NCI-H2107 treated with DMSO at 0.1 percent for 48 hours (cell line): ENCODE results near the gene CCT8L2.
"Not testable (repeated sequence)": the region's sequence is repeated elsewhere in the genome, so short reads cannot be mapped to it uniquely, and the experiment has no call there.

Experiments used
- DNase-seq: peaks from one replicate; lab custom pipeline; 2025; ENCODE audit not compliant: unreplicated experiment; lab: John Stamatoyannopoulos, UW

CCT8L2 gene, protein sequence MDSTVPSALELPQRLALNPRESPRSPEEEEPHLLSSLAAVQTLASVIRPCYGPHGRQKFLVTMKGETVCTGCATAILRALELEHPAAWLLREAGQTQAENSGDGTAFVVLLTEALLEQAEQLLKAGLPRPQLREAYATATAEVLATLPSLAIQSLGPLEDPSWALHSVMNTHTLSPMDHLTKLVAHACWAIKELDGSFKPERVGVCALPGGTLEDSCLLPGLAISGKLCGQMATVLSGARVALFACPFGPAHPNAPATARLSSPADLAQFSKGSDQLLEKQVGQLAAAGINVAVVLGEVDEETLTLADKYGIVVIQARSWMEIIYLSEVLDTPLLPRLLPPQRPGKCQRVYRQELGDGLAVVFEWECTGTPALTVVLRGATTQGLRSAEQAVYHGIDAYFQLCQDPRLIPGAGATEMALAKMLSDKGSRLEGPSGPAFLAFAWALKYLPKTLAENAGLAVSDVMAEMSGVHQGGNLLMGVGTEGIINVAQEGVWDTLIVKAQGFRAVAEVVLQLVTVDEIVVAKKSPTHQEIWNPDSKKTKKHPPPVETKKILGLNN

GRCh38 chr22:16592710-16593109 is at the start of gene CCT8L2:
CCT8L2 (minus strand) TSS chr22:16592810; CDS start chr22:16592550, 260 bp downstream.
- not testable (repeated sequence) for DNase-seq

GRCh38 chr22:16635442-16635841 is 42.8 kb upstream of the CCT8L2 start:
- DNase-seq, result not testable (repeated sequence)

GRCh38 chr22:16634092-16634491 is 41.5 kb upstream of the CCT8L2 start:
- DNase-seq, result not testable (repeated sequence)

DNA sequence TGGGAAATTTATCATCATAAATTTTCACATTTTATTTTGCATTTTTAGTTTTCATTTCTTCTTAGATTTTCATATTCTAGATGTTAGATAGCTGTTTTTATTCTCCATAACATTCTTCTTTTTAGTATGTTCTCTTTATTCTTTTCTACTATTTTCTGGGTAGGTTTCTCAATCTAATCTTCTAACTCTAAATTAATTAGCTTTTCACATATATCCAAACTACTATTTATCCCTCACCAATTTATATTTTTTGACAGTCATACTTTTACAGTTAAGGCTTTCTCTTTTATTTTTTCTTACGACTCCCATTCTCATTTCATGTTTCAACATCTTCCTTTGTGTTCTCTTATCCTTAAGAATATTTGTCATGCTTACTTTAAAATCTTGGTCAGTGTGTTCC is 35.9 kb upstream of the CCT8L2 start:
- DNase-seq, result not testable (repeated sequence)

- not testable (repeated sequence) for DNase-seq
Observed at GRCh38 chr22:16625018-16625417, 32.4 kb upstream of the CCT8L2 start.

DNA sequence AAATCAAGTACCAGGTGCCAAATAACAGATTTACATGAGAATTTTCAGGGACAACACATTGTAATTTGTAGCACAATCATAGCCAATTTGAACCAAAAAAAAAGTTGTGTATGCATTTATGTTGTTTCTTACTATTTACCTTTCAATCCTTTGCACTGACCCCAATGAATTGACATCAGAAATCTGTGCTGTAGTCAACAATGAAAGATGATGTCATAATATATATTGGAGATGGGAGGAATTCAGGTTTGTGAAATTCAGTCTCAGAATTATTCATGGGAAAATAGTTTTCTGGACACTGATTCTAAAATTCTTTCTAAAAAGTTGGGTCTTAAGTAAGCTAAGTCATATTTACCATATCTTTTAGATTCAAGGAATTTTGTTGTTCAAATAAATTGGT is 31.0 kb upstream of the CCT8L2 start:
- not testable (repeated sequence) for DNase-seq

GRCh38 chr22:16617516-16617915 is 24.9 kb upstream of the CCT8L2 start:
- not testable (repeated sequence) for DNase-seq

DNA sequence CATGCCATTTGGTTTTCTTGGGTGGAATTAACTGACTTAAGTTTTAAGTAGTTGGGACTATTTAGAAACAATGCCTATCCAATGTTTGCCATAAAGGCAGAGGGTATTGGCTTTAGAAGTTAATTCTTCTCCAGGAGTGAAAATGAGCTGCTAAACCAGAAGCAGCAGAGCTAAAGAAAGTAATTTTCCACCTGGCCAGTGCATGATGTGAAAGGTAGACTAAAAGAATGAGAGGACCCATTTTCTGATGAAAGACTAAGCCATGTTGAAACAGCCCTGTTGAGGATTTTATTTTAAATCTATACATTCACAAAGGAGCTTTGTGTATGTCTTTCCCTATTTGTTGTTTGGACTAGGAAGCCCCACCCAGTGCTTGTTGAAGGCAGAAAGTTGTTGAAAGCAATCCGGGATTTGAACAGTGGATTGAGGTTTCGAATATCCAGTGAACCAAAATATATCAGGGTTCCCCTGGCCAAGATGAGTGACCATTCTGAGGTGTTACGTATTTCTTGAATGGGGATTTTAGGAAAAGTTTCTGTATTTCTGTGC is 23.9 kb upstream of the CCT8L2 start:
- not testable (repeated sequence) for DNase-seq

DNA sequence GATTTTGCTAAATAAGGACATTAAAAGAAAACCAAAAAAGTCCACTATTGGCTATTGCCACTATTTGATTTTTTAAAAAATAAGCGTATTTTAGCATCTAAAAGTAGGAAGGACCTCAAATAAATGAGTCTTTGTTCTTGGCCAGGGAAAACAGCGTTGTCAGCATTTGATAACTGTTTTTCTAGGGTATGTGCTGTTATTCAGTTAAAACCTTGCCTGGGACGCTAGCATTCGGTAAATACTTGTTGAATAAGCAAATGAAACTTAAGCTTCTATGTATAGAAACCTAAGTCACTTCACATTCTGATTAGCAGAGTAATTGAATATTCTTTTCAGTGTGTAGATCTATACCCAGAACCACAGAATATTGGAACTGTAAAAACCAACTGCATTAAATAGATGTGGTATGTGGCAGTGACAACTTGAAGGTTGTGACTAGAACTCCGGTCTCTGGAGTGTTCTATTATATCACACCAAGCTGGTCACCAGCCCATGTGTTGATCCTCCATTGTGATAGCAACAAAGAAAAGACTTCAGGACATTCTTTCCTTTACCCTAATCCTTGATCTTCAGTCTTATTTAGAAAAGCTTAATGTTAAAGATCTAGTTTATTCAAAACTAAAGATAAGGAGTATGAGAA is 23.1 kb upstream of the CCT8L2 start:
- DNase-seq, result not testable (repeated sequence)

GRCh38 chr22:16609548-16610261 is 17.1 kb upstream of the CCT8L2 start:
- no peak for DNase-seq

GRCh38 chr22:16608931-16609330 is 16.3 kb upstream of the CCT8L2 start:
- DNase-seq, result no peak

- not testable (repeated sequence) for DNase-seq
Observed at GRCh38 chr22:16604257-16604998, 11.8 kb upstream of the CCT8L2 start.

- DNase-seq, result not testable (repeated sequence)
Observed at GRCh38 chr22:16603770-16604242, 11.2 kb upstream of the CCT8L2 start.

DNA sequence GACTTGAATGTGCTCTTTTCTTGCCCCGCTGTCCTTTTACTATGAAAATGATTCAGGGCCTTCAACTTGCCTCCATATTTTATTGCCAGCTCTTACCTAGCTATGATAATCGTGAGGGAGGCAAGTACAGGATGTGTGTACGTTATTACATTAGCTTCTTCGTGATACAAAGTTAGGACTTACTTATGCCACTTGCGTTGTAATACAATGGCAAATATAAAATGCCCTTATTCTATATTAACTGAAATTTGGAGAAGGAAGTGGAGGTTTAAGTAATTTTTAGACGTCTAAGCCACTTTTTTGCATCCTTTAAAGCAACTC is 10.8 kb upstream of the CCT8L2 start:
- DNase-seq, result no peak

DNA sequence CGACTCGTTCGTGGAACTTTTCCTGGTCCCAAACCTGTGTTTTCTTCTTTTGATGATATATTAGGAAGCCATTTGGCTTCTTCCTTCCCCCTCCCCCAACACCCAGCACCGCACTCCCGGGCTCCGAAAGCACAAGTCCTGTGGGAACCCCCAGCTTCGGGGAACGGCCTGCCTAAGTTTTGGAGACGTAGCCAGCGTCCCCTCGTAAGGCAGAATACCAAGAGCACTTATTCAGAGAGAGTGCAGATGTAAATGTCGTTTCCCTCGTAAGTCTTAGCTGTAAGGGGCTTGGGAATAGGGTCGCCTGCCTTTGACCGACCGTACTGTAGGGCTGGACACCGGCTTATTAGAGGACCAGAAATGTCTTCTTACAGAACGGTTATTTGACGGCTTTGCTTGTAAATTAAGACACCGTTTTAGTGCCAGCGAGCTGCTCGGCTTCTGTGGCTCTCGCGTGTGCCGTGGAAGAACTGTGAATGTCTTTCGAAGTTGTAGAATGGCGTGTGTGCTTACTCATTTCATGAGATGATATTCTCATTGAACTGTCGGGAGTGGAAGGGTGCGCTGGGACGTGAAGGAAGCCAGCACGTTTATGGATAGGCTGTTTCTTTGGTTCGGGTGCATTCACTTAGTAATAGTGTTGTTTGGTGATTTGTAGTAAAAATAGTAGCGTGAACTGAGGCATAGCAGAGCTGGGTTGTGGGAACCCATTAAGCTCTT is 10.3 kb upstream of the CCT8L2 start:
- DNase-seq, result not testable (repeated sequence)

DNA sequence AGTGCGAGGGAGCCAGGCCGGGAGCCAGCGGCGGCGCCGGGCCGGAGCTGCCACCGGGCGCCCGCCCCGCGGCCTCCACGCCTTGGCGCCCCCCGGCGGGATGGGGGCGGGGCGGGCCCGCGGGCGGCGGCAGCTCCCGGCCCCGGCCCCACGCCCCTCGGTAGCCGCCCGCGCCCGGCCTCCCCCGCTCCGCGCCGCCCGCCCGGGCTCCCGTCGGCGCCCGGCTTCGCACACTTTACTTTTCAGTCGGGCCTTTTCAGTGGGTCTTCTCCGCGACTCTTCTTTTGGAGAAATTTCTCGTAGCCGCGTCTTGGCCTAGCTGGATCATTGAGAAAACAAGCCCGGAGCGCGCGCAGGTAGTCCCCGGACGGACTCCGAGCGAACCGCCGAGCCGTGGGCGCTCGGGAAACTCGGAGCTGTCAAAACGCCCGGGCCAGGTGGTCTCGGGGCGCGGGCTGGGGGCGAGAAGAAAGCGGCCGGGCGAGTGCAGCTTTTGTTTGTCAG is 9.7 kb upstream of the CCT8L2 start:
- not testable (repeated sequence) for DNase-seq

- no peak for DNase-seq
Observed at GRCh38 chr22:16601437-16602223, 9.0 kb upstream of the CCT8L2 start.

DNA sequence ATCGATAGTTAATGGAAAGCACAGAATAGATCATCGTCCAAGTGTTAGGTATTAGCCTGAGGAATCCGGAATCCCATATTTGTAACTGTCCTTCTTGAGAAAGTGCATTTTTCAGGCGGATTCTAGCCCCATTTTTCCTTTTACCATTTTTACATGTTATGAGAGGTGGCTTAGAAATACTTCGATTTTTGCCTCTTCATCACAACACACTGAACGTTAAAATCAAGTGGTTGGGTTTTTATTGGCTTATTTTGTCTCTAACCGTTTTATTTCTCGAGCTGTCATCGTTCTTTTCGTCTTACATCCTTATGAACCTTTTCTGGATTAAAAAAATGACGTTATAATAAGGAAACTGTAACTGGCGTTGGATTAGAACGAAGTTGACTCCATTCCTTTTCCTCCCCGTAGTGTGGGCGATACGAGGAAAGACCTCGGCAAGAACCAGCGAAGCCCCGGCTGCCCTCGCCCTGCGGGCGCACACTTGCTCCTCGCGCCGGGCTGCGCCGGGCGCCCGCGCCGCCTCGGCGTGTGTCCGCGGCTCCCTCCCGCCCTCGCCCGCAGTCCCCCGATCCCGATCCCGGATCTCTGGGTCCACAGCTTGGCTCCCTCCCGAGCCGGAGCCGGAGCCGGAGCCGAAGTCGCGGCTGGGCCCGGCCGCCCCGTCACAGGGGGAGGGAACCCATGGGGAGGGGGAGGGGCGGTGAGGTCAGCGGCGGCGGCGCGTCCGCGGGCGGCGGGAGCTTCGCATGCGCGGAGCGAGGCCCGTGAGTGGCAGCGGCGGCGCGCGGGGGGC is 8.2 kb upstream of the CCT8L2 start:
- DNase-seq, result not testable (repeated sequence)
